NCI-H2029 (cell line): ENCODE data around the gene CAV1.
"Not testable (repeated sequence)": the region's sequence is repeated elsewhere in the genome, so short reads cannot be mapped to it uniquely, and the experiment has no call there.

Experiments
- DNase-seq: peaks from one replicate; lab custom pipeline; 2025; lab: John Stamatoyannopoulos, UW

The CAV1 gene

GRCh38 chr7:116524609-116525297, at the start of gene CAV1:
Gene CAV1 (plus strand): TSS chr7:116525036. CDS start chr7:116525063, 27 bp downstream.
- peak; percentile 5 for DNase-seq

- no peak for DNase-seq
These were observed 47.2 kb upstream of the CAV1 start for GRCh38 chr7:116477625-116478024.

- no peak for DNase-seq
These were observed 46.0 kb upstream of the CAV1 start for GRCh38 chr7:116478834-116479233.

- DNase-seq = no peak
These were observed 41.4 kb upstream of the CAV1 start for GRCh38 chr7:116483271-116483942.

GRCh38 chr7:116484389-116484788, 40.4 kb upstream of the CAV1 start:
- DNase-seq = not testable (repeated sequence)

GRCh38 chr7:116487907-116488521, 36.8 kb upstream of the CAV1 start:
- no peak for DNase-seq

GRCh38 chr7:116490351-116490750, 34.5 kb upstream of the CAV1 start:
- no peak for DNase-seq

GRCh38 chr7:116491887-116492653, 32.8 kb upstream of the CAV1 start:
- no peak for DNase-seq

- DNase-seq = no peak
These were observed 32.2 kb upstream of the CAV1 start for GRCh38 chr7:116492654-116493109.

- no peak for DNase-seq
These were observed 31.4 kb upstream of the CAV1 start for GRCh38 chr7:116493449-116493848.

- DNase-seq = no peak
These were observed 30.4 kb upstream of the CAV1 start for GRCh38 chr7:116494472-116494871.

GRCh38 chr7:116495736-116496135, 29.1 kb upstream of the CAV1 start:
- no peak for DNase-seq

- DNase-seq = no peak
These were observed 28.2 kb upstream of the CAV1 start for GRCh38 chr7:116496653-116497052.

GRCh38 chr7:116497708-116498107, 27.1 kb upstream of the CAV1 start:
- DNase-seq = no peak

- no peak for DNase-seq
These were observed 25.4 kb upstream of the CAV1 start, which contains the start of gene CAV2 for GRCh38 chr7:116499168-116500077. Gene CAV2 (plus strand): TSS chr7:116499738. CDS start chr7:116499782, 44 bp downstream.

- no peak for DNase-seq
These were observed 24.6 kb upstream of the CAV1 start for GRCh38 chr7:116500078-116500853.

GRCh38 chr7:116501425-116502167, 23.2 kb upstream of the CAV1 start:
- DNase-seq = no peak

- DNase-seq = no peak
These were observed 22.4 kb upstream of the CAV1 start for GRCh38 chr7:116502201-116503096.

GRCh38 chr7:116503835-116504234, 21.0 kb upstream of the CAV1 start:
- DNase-seq = no peak
